Sigmoid colon (tissue), 7 donors: ENCODE results near the gene NRG3. TPM values are rescaled to one million over a fixed set of nuclear protein-coding genes. Genes with fewer than 3 reads are reported as not detected.

ENCODE experiments used
- DNase-seq: peaks from one replicate; pipeline ENCODE4 v3.0.0-alpha.2; 2019
- H3K27ac ChIP-seq, 4 donors: fragments of 200-600 bp; sonication (generic); one replicate each; pipeline ENCODE4 v1.5.1; 2016 to 2019; ENCODE audit warnings: mild to moderate bottlenecking in 1 of 4
- H3K27me3 ChIP-seq, 3 donors: fragments of 200-600 bp; sonication (generic); one replicate each; pipeline ENCODE4 v1.5.1; 2019; ENCODE audit warnings: mild to moderate bottlenecking in 1 of 3
- H3K36me3 ChIP-seq, 4 donors: fragments of 200-600 bp; sonication (generic); one replicate each; pipeline ENCODE4 v1.5.1; 2016 to 2019
- H3K4me1 ChIP-seq, 4 donors: fragments of 200-600 bp; sonication (generic); one replicate each; pipeline ENCODE4 v1.5.1; 2017 to 2019
- H3K4me3 ChIP-seq, 4 donors: fragments of 200-600 bp; sonication (generic); one replicate each; pipeline ENCODE4 v1.5.1; 2017 to 2019; ENCODE audit warnings: mild to moderate bottlenecking in 2 of 4, moderate library complexity in 1 of 4
- H3K9me3 ChIP-seq, 4 donors: fragments of 200-600 bp in 3 of 4; sonication (generic) in 3 of 4; one replicate each; pipeline versions ENCODE4 v1.5.1 to v1.6.1; 2013 to 2019
- EP300 ChIP-seq, 4 donors: sonication (generic); formaldehyde crosslinking; IDR thresholded peaks; one replicate each; pipeline ENCODE4 v1.6.1; 2017; ENCODE audit warnings: antibody characterized with exemption in 4 of 4
- POLR2A ChIP-seq, 2 donors: fragments of 450-650 bp; IDR thresholded peaks; one replicate each; pipeline ENCODE4 v1.6.1; 2016; ENCODE audit warnings: antibody characterized with exemption in 2 of 2, mild to moderate bottlenecking in 2 of 2, moderate library complexity in 2 of 2
- POLR2AphosphoS5 ChIP-seq, 4 donors: sonication (generic); formaldehyde crosslinking; IDR thresholded peaks; one replicate each; pipeline ENCODE4 v1.6.1; 2017; ENCODE audit warnings: antibody characterized with exemption in 4 of 4
- WGBS, 2 donors: extraction: QIAGEN DNeasy Blood & Tissue Kit; methylation state at CpG; one replicate each; pipeline ENCODE4 v1.1.7; 2013; 5-methylcytosine and 5-hydroxymethylcytosine counted together
- intact Hi-C: fragments of 100-400 bp; cut with DNase I; formaldehyde crosslinking; loops from one replicate; pipeline ENCODE4 v1.15.1; 2023
- polyA plus RNA-seq, 3 donors: library from polyadenylated mRNA; stranded (reverse); fragments of 200-250 nt; gene quantifications; one replicate each; pipeline ENCODE4 v1.2.3, GENCODE V29; 2013
- total RNA-seq, 4 donors: library from RNA; depleted of rRNA; stranded (reverse); fragments of >200 nt; gene quantifications; one replicate each; pipeline ENCODE4 v1.1.0, GENCODE V29; 2016
- TF ChIP-seq, protein P1 (sequence below), 4 experiments: fragments of 450-650 bp in 3 of 4; fragments of 200-600 bp in 1 of 4; IDR thresholded peaks; one replicate each; pipeline ENCODE4 v1.5.1; 2016 to 2019; ENCODE audit warnings: antibody characterized with exemption in 4 of 4, mild to moderate bottlenecking in 3 of 4, moderate library complexity in 2 of 4
- donor health status: healthy with polysubstance abuse.
- donor health status: Bipolar disorder and iron deficiency.
- donor health status: healthy.

NRG3 gene
- total and polyA plus RNA-seq, 7 donors = 0.17 to 2.2 (median 0.82) TPM; not detected in 2

DNA sequence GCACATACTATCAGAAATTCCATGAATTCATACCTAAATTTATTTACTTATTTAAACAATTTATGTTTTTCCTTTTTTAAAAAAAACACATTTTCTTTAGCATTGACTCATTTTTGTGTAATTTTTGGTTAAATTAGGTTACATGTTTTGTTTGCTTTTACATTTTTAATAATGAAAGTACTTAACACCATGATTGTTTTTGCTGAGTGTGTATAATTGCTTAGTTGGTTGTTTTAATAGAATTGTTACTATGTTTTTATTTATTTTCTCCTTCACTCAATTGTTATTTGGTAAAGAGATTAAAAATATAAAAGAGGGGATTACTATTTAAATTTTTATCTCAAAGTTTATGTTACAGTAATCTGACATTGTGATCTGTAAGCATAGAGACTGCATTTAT lies 508.4 kb downstream of the NRG3 start:
- DNase-seq = no peak

DNA sequence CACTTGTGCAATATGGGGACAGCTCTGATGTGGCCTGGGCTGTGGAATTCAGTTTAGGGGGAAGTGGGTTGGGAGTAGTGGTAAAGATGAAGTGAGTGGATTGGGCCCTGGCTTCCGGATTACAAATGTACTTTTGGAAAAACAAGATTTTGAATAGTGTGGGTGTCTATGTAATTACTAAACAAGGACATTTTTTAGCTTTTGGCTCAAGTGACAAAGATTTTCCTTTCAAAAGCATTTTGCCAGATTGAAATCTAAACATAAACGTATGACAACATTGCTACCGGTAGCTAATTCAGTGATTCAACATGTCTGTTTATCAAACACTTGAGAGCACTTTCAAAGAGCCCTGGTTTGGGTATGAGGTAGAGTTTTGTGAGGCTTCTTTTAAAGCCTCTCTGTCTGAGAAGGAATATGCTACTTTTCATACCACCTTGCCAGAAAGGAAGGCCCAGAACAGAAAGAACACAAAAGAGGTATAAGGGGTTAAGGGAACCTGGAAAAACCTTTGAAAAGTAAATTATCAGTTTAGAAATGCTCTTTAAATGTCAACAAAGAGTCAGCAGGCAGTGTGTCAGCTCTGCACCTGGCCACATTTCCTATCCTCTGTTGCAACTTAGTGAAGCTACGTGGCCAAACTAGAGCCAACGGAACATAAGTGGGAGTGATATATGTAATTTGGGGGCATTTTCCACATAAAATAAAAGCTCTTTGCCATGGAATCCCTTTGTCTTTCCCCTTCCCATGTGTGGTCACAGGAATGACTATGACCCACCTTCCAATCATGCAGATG lies 516.1 kb downstream of the NRG3 start:
- WGBS, 2 donors = 76 to 81% methylated on average over 5 of the region's 5 CpGs
- Histone ChIP-seq H3K4me3 (no peak overlapping the region), H3K9me3 (no peaks in the 10 kb centered on the region), H3K27me3 (no peaks in the 10 kb centered on the region), H3K27ac (no peak overlapping the region), H3K36me3 (no peaks in the 10 kb centered on the region), H3K4me1 (no peaks in the 10 kb centered on the region)
- intact Hi-C loops = no loop called here
- DNase-seq = no peak
- TF ChIP-seq POLR2AphosphoS5 (IDR thresholded peaks at IDR 0.05) = no peak
- TF ChIP-seq POLR2A (IDR thresholded peaks at IDR 0.05) = no peak
- TF ChIP-seq, protein P1, sequence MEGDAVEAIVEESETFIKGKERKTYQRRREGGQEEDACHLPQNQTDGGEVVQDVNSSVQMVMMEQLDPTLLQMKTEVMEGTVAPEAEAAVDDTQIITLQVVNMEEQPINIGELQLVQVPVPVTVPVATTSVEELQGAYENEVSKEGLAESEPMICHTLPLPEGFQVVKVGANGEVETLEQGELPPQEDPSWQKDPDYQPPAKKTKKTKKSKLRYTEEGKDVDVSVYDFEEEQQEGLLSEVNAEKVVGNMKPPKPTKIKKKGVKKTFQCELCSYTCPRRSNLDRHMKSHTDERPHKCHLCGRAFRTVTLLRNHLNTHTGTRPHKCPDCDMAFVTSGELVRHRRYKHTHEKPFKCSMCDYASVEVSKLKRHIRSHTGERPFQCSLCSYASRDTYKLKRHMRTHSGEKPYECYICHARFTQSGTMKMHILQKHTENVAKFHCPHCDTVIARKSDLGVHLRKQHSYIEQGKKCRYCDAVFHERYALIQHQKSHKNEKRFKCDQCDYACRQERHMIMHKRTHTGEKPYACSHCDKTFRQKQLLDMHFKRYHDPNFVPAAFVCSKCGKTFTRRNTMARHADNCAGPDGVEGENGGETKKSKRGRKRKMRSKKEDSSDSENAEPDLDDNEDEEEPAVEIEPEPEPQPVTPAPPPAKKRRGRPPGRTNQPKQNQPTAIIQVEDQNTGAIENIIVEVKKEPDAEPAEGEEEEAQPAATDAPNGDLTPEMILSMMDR (IDR thresholded peaks at IDR 0.05) = no peak

More for the DNA sequence above, 508.4 kb downstream of the NRG3 start:
- Histone ChIP-seq H3K4me3 (no peak overlapping the region), H3K27me3 (no peaks in the 10 kb centered on the region), H3K36me3 (no peaks in the 10 kb centered on the region), H3K27ac (no peak overlapping the region), H3K4me1 (no peaks in the 10 kb centered on the region), H3K9me3 (no peaks in the 10 kb centered on the region)
- intact Hi-C loops = no loop called here
- no peak for TF ChIP-seq EP300 (IDR thresholded peaks at IDR 0.05)
- TF ChIP-seq, protein P1 (IDR thresholded peaks at IDR 0.05) = no peak
- TF ChIP-seq POLR2AphosphoS5 (IDR thresholded peaks at IDR 0.05) = no peak

DNA sequence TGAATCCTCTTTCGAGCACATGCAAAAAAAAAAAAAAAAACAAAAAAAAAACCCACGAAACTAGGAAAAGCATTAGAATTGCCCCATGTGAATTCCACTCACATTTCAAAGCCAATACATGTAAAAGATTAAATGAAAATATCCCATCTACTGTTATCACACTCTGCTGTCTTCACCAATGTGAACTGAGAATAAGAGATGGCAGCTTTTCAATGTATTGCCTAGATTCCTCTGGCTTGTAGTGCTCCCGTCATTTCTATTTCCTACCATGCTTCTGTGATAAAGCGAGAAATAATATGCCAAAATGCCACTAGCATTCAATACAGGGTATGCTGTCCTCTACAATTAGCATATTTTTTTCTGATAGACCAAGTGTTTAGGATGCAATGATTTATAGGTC lies 517.0 kb downstream of the NRG3 start:
- Histone ChIP-seq H3K36me3 (no peaks in the 10 kb centered on the region), H3K4me3 (no peak overlapping the region), H3K9me3 (no peaks in the 10 kb centered on the region), H3K27ac (no peak overlapping the region), H3K27me3 (no peaks in the 10 kb centered on the region), H3K4me1 (no peaks in the 10 kb centered on the region)
- TF ChIP-seq, protein P1 (IDR thresholded peaks at IDR 0.05) = no peak
- TF ChIP-seq POLR2AphosphoS5 (IDR thresholded peaks at IDR 0.05) = no peak
- TF ChIP-seq EP300 (IDR thresholded peaks at IDR 0.05) = no peak
- TF ChIP-seq POLR2A (IDR thresholded peaks at IDR 0.05) = no peak
- DNase-seq = no peak
- intact Hi-C loops = no loop called here
- 83% methylated on average over 4 of the region's 4 CpGs for WGBS, 2 donors

DNA sequence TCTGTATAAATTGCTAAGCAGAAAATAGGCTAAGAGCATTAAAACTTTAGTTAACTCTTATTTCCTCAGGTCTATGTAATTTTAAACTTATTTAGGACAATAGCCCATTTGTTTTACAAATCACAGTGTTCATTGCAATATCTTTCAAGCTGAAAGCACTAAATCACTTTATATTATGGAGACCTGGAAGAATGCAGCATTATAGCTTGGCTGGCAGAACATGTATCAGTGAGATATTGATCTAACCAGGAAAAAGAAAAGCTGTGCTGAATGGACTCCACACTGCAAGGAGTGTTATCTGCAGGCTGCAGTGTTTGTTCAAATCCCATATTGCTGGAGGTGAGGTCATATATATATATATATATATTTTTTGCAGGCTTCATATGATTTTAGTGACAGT lies 517.5 kb downstream of the NRG3 start:
- no peak overlapping the region for H3K4me3 ChIP-seq
- no peaks in the 10 kb centered on the region for H3K4me1 ChIP-seq
- no peak overlapping the region for H3K27ac ChIP-seq
- no peaks in the 10 kb centered on the region for H3K9me3 ChIP-seq
- DNase-seq = no peak
- no peaks in the 10 kb centered on the region for H3K36me3 ChIP-seq
- no peak for TF ChIP-seq EP300 (IDR thresholded peaks at IDR 0.05)
- TF ChIP-seq POLR2A (IDR thresholded peaks at IDR 0.05) = no peak
- no peak for TF ChIP-seq POLR2AphosphoS5 (IDR thresholded peaks at IDR 0.05)
- TF ChIP-seq, protein P1 (IDR thresholded peaks at IDR 0.05) = no peak
- no peaks in the 10 kb centered on the region for H3K27me3 ChIP-seq
- intact Hi-C loops = no loop called here

DNA sequence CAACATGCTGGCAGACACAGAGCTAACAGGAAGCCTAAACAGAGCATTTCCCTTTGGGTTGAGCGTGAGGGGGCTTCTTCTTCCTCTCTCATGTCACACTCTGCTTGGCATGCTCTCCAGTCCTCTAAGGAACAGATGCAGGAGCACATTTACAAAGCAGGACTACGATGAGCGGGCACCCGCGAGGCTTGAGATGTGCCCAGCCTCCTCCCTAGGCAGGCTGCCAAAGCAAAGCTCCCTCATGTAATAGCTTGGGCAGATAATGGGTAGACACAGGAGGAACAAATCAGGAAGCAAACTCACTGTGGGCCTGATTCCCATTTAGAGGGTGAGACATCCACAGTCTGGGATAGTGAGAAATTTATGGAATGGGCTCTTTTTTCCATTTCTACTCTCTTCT lies 519.1 kb downstream of the NRG3 start:
- H3K4me1 ChIP-seq = no peaks in the 10 kb centered on the region
- TF ChIP-seq EP300 (IDR thresholded peaks at IDR 0.05) = no peak
- no peak for TF ChIP-seq POLR2AphosphoS5 (IDR thresholded peaks at IDR 0.05)
- no peak for TF ChIP-seq POLR2A (IDR thresholded peaks at IDR 0.05)
- TF ChIP-seq, protein P1 (IDR thresholded peaks at IDR 0.05) = no peak
- no peak for DNase-seq
- 40 to 68% methylated on average over 5 of the region's 5 CpGs for WGBS, 2 donors
- H3K36me3 ChIP-seq = no peaks in the 10 kb centered on the region
- intact Hi-C loops = no loop called here
- H3K27ac ChIP-seq = no peak overlapping the region
- no peak overlapping the region for H3K4me3 ChIP-seq
- H3K9me3 ChIP-seq = no peaks in the 10 kb centered on the region
- H3K27me3 ChIP-seq = no peaks in the 10 kb centered on the region
